Pons (tissue), 1 donor: Measurements from ENCODE around the gene TRPV5.

Experiments used
- DNase-seq: peaks from one replicate; pipeline ENCODE4 v3.0.0-alpha.2; 2016; ENCODE audit warnings: low spot score

TRPV5 gene

DNA sequence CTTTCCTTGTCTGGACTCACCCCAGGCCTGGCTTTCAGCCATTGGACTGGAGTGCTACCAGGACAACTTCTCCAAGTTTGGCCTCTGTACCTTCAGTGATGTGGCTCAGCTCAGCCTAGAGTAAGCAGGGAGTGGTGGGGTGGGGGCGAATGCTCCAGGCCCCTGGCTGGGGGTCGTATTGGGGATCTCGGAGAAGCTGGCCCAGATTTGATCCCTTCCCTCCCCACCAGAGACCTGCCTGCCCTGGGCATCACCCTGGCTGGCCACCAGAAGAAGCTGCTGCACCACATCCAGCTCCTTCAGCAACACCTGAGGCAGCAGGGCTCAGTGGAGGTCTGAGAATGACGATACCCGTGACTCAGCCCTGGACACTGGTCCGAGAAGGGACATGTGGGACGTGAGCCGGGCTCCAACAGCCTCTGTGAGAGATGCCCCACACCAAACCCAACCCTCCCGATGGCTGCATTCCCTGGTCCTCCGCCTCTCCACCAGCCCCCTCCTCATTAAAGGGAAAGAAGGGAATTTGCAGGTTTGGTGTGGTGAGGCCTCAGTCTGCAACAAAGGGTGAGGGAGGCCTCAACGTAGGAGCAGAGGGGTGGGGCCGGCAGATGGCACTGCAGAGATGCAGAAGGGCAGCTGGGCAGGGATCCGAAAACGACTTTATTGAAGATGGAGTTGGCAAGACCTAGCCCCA, 62.8 kb downstream of the TRPV5 start:
- no peak for DNase-seq

DNA sequence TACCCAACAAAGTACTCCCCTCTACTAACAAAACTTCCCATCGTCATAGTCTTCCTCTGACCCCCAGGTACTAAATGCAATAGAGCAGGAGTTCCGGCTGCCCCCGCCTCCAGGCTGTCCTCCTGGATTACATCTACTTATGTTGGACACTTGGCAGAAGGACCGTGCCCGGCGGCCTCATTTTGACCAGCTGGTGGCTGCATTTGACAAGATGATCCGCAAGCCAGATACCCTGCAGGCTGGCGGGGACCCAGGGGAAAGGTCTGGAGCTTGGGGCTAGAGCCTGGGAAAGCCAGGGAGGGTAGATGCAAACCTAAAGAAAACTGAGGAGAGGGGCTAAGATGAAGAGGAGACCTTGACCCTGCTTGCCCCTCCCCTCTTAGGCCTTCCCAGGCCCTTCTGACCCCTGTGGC, 63.4 kb downstream of the TRPV5 start:
- no peak for DNase-seq

DNA sequence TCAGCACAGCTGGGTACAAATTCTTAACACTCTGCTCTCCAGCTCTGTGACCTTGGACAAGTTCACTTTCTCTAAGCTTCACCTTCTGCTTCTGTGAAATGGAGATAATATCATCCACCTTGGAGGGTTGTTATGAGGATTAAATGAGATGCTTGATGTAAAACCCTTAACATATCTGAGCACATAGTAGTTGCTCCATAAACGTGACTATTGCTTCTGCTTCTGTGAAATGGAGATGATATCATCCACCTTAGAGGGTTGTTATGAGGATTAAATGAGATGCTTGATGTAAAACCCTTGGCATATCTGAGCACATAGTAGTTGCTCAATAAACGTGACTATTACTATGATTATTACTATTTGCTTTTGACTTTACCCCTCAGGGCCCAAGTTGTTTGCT, 64.1 kb downstream of the TRPV5 start:
- DNase-seq, result no peak

DNA sequence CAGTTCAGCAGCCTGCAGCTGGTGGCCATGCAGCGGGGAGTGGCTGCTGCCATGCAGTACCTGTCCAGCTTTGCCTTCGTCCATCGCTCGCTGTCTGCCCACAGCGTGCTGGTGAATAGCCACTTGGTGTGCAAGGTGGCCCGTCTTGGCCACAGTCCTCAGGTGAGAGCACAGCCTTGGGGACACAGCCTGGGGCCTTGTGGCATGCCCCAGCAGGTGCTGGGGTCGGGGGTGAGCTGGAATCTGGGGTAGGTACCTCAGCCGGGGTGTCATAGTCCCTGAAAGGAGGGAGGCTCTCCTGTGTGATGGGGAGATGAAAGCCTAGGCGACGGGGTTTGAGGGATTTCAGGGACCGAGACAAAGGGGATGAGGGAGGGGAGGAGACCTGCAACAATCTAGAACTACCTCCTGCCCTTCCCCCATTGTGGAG, 64.5 kb downstream of the TRPV5 start:
- DNase-seq, result no peak

DNA sequence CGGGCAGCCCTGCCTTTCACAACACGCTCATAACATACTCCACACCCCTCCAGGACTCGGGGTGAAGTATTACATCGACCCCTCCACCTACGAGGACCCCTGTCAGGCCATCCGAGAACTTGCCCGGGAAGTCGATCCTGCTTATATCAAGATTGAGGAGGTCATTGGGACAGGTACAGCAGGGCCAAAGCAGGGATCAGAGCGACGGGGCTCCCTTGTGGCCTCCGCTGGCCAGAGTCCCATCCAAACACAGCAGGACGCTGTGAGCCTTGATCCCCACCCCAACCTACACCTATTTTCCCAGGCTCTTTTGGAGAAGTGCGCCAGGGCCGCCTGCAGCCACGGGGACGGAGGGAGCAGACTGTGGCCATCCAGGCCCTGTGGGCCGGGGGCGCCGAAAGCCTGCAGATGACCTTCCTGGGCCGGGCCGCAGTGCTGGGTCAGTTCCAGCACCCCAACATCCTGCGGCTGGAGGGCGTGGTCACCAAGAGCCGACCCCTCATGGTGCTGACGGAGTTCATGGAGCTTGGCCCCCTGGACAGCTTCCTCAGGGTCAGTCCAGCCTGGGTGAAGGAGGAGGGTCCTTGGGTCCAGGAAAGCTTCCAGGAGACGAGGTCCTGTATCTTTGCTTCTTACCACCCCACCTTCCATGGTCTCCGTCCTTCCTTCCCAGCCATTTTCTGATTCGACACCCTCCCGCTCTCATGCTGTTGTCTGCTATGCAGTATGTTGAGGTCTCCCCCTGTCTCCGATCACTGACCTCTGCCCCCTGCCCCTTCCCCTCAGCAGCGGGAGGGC, 65.2 kb downstream of the TRPV5 start:
- DNase-seq, result no peak

DNA sequence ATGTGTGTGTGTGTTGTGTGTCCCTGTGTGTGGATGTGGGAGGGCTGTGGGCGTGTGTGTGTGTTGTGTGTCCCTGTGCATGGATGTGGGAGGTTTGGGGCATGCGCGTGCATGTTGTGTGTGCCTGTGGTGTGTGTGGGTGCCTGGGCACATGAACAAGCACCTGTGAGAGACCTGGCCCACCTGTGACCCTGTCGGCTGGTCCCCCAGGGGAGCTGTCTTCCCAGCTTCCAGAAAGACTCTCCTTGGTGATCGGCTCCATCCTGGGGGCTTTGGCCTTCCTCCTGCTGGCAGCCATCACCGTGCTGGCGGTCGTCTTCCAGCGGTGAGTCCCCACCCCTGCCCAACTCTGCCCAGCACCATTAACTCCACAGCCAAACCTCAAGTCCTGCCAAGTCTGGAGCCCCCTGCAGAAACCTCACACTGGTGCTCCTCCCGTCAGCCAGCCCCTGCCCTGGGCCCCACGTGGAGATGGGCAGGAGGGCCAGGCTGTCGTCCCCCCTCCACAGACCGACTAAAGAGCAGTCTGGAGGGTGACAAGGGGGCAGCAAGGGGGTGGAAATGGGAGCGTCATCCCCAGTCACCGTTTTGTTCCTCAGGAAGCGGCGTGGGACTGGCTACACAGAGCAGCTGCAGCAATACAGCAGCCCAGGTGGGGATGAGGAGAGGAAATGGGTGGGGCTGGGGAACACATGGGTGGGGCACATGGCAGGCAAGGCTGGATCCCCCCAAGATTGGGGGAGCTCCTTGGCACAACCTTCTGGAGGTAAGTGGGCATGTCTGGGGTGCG, 66.0 kb downstream of the TRPV5 start:
- no peak for DNase-seq

DNA sequence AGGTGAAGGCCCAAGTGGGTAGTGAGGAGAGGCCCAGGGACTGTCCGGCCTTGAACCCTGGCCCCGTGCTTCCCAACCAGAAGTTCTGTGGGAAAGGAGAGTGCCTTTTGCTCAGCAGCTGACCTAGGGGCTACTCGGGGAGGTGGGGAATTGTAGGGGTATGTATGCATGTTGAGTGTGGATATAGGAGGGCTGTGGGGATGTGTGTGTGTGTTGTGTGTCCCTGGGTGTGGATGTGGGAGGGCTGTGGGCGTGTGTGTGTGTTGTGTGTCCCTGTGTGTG, 66.5 kb downstream of the TRPV5 start:
- no peak for DNase-seq

DNA sequence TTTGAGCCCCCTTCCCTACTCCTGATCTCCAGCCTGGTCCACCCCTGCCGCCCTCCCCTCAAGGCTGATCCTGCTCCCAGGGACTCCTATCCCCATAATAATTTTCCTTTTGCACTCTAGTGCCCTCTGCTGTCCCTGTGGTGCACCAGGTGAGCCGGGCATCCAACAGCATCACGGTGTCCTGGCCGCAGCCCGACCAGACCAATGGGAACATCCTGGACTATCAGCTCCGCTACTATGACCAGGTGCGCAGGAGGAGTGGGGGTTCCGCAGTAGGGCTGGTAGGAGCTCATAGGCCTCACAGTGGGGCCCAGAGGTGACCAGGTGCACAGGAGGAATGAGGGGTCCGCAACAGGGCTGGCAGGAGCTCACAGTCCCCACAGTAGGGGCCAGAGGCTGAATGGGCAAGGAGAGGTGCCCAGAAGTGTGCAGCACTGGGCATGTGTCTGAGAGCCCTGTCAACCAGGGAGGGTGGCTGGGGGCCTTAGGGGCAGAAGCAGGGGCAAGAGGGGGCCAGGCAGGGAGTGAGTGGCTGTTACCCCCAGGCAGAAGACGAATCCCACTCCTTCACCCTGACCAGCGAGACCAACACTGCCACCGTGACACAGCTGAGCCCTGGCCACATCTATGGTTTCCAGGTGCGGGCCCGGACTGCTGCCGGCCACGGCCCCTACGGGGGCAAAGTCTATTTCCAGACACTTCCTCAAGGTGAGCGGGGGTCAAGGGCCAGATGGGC, 67.0 kb downstream of the TRPV5 start:
- DNase-seq, result no peak

DNA sequence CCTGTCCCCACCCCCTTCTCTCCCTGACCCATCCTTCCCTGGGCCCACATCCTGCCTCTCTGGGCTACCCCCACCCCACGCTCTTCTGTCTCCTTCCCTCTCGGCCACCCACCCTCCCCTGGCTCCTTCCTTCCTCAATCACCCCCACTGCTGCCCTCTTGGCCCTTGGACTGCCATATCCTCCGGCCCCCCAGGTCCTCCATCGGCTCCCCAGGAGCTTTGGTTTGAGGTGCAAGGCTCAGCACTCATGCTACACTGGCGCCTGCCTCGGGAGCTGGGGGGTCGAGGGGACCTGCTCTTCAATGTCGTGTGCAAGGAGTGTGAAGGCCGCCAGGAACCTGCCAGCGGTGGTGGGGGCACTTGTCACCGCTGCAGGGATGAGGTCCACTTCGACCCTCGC, 67.8 kb downstream of the TRPV5 start:
- DNase-seq, result no peak

DNA sequence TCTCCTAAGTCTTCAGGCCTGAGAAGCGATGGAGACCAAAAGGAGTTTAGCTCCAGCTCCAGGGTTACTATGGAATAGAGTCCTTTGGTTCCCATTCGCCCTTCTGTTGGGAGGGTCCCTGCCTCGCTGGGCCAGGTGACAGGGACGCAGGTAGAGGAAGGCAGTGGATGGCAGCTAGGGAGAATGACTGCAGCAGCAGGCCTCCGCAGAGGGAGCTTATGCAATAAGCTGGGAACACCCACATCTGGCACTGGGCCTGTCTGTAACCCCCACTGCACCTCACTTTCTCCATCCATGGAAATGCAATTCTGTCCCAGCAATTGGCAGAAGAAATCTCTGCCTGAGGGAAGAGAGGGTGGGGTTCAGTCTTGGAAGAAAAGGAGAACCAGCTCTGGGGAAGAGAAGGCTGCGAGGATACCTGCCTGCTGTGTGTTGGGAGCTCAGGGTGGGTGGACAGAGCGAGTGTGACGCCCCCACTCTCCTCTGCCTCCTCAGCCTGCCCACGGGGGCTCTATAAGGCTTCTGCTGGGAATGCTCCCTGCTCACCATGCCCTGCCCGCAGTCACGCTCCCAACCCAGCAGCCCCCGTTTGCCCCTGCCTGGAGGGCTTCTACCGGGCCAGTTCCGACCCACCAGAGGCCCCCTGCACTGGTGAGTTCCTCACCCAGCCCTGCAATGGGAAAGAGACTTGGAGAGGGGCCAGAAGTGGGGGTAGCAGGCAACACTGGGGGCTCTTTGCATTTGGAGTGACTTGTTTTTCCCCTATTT, 68.4 kb downstream of the TRPV5 start:
- DNase-seq, result no peak

DNA sequence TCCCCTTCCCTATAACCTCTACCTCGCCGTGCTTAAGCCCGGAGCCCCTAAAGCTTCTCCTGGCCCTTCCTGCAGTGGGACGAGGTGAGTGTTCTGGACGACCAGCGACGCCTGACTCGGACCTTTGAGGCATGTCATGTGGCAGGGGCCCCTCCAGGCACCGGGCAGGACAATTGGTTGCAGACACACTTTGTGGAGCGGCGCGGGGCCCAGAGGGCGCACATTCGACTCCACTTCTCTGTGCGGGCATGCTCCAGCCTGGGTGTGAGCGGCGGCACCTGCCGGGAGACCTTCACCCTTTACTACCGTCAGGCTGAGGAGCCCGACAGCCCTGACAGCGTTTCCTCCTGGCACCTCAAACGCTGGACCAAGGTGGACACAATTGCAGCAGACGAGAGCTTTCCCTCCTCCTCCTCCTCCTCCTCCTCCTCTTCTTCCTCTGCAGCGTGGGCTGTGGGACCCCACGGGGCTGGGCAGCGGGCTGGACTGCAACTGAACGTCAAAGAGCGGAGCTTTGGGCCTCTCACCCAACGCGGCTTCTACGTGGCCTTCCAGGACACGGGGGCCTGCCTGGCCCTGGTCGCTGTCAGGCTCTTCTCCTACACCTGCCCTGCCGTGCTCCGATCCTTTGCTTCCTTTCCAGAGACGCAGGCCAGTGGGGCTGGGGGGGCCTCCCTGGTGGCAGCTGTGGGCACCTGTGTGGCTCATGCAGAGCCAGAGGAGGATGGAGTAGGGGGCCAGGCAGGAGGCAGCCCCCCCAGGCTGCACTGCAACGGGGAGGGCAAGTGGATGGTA, 69.5 kb downstream of the TRPV5 start:
- DNase-seq, result no peak

DNA sequence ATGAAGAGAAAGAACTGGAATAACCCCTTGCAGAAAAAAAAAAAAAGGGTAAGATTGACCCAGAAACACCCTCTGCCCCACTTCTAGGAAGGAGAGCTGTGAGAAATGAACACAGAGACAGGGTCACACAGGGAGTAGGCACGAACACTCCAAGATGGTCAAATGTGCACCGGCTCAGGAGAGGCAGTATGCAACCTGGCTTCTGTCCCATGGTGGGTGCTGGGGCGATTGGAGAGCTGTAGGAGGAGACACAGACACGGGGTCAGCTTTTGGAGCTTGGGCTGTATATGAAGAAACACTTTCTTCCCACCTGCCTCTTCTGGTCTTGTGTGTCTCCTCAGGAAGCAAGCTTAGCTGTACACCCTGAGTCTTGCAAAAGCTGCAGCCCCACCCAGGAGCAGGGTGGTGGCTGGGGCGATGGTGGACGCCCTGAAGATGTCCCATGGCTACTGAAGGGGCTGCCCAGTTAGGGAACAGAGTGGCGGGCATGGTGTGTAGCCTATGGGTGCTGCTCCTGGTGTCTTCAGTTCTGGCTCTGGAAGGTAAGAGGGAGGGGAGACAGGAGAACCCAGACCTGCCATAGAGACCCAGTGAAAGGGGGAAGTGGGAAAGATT, 70.7 kb downstream of the TRPV5 start:
- no peak for DNase-seq

DNA sequence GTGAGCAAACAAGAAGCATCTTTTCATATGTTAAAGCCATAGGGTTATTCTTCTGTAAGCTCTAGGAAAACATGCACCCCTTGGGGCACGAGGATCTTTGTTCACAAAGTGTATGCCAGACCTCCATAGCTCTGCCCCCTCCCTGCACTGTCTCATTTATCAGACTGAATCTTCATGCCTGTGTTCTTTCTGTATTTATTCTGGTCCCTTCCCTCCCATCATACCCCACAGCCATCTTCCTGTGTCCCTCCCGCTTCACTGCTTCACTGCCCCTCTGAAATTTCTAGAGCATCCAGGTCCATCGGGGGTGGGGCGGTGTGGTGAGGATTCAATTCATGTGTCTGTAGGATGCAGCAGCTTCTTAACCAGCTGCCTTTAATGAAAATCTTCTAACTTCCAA, 71.2 kb downstream of the TRPV5 start:
- DNase-seq, result no peak

DNA sequence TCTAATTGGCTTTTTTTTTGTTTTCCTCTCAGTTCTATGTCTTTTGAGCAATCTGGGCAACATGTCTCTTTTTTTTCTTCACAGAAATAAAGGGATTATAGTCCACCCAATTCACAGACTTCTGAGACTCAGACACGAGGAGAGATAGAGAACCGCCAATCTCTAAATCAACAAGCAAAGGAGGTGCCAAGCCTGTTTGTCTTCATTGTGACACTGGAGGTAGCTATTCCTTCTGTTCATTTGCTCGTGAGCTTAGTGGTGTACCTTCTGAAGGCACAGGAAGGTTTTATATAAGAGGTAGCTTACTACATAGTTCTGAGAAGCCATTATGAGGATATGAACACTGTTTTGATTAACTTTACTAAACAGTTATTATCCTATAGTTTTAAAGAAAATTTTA, 72.6 kb downstream of the TRPV5 start:
- no peak for DNase-seq

DNA sequence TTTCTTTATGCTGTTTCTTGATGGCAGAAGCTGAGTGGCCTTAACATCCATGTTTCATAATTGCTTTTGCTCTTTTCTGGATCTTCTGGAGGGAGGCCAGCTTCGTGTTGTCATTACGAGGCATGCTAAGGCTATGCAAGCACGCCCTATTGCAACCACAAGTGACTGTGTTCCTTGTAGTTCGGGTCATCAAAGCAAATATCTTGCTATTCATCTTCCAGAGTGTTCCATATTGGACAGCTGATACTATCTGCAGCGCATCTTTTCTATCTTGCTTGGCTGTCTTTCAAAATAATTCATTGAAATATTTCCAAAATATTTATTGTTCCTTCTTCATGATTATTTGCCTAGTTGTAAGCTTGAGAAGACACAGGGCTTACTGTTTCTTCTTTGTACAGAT, 73.7 kb downstream of the TRPV5 start:
- DNase-seq, result no peak

DNA sequence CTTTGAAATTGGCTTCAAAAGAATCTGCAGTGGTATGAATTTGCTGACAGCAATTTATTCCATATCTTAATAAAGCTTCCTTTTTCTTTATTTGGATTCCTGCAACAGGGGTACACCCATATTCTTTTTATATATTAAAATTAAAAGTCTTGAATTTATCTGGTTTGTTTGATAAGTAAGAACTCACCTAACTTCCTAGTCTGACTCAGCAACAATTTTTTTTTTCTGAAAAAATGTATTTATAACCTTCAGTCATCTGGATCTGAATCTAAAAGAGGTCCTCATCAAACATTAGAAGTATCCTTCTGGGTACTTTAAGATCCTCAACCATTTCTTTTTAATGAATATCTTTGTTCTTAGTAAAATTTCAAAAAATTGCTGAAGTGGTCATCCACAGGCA, 74.1 kb downstream of the TRPV5 start:
- DNase-seq, result no peak
